ENCODE data around the gene RYR2. TPM values are rescaled to one million over a fixed set of nuclear protein-coding genes. Genes with fewer than 3 reads are reported as not detected.

Gene RYR2
- total RNA-seq, 4 donors from 2014 or later = 0.88 to 8.4 (median 5.5) TPM

DNA sequence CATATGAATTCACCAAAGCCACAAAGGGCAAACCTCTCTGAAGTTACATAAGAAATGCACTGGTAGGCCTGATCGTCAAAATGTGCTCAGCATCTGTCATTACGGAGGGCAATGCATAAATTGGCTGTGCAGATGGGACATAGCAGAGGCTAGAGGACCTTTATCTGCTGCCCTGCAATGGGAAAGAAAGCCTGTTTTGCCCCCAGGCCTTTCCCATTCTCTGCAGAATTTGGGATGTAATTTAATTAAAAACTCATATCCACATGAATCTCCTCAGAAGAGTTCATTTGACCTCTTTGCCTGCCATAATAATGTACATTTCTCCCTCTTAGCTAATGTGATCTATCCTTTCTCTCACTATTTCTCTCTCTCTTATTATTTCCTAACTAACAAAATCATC is 690.7 kb downstream of the RYR2 start:
- Histone ChIP-seq H3K9me3 (no peaks in the 10 kb centered on the region), H3K27ac (no peak overlapping the region), H3K4me3 (no peak overlapping the region), H3K27me3 (peaks cover 0 to 3% of the 10 kb centered on the region in 2 donors), H3K36me3 (no peaks in the 10 kb centered on the region), H3K4me1 (no peaks in the 10 kb centered on the region)
- no peak for DNase-seq
- no peak for TF ChIP-seq POLR2A (IDR thresholded peaks at IDR 0.05)
- no peak for TF ChIP-seq CTCF (IDR thresholded peaks at IDR 0.05)
- intact Hi-C loops (cut with DNase I; ENCODE audit: low total_unique reads) = no loop called here

GRCh38 chr1:237736372-237737029 is 694.5 kb downstream of the RYR2 start:
- no peaks in the 10 kb centered on the region for H3K27me3 ChIP-seq
- no peaks in the 10 kb centered on the region for H3K9me3 ChIP-seq
- TF ChIP-seq CTCF (IDR thresholded peaks at IDR 0.05) (no peak), POLR2A (IDR thresholded peaks at IDR 0.05) (no peak)
- H3K4me3 ChIP-seq = no peak overlapping the region
- no peak for DNase-seq
- no peaks in the 10 kb centered on the region for H3K36me3 ChIP-seq
- H3K27ac ChIP-seq = no peak overlapping the region
- no peaks in the 10 kb centered on the region for H3K4me1 ChIP-seq
- intact Hi-C loops (cut with DNase I; ENCODE audit: low total_unique reads) = no loop called here

DNA sequence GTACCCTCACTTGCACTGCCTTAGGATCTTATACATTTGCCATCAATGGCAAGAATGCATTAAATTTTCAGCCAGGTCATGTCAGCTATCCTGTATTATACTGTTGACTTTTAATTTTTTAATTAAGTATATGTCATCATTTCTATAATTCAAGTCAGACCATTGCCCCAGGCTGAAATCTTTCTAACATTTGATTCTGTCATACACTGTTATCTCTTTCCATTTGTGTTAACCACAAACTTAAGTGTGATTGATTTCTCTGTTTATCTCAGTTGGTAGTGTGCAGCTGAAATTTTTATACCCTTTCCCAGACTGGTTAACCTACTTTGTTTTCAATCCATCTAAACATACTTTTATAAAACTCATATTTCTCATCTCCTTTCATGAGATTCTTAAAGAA is 695.5 kb downstream of the RYR2 start:
- Histone ChIP-seq H3K27ac (no peak overlapping the region), H3K9me3 (no peaks in the 10 kb centered on the region), H3K4me3 (no peak overlapping the region), H3K4me1 (no peaks in the 10 kb centered on the region), H3K27me3 (no peaks in the 10 kb centered on the region), H3K36me3 (no peaks in the 10 kb centered on the region)
- no peak for DNase-seq
- TF ChIP-seq POLR2A (IDR thresholded peaks at IDR 0.05) (no peak), CTCF (IDR thresholded peaks at IDR 0.05) (no peak)
- intact Hi-C loops (cut with DNase I; ENCODE audit: low total_unique reads) = no loop called here

DNA sequence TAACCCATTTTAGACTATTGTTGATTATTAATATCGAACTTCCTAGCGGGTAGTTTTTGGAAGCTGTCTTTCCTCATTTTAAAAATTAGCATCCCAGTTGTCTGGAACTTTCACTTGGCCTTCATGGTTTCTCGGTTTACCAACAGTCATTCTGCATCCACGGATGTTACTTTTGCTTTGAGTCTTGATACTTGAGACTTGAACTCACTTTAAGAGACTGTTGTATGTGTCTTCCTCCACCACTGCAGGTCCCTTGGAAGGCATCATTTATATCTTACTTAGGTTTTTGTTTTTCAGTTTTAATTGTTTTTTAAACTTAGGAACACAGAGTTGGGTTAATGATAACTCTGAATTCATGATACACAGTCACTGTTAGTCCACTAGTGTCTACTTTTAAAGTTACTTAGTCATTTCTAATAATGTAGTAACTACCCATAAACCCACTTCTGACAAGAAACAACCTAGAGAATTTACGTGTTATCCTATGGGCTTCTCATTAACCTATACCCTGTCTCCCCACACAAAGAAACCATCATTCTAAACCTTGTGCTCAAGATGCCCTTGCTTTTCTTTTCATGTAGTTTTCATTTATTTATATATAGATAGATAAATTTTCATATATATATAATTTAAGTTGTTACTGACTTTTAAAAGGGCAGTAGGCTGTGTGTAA is 696.1 kb downstream of the RYR2 start:
- no peaks in the 10 kb centered on the region for H3K4me1 ChIP-seq
- intact Hi-C loops (cut with DNase I; ENCODE audit: low total_unique reads) = no loop called here
- H3K27ac ChIP-seq = no peak overlapping the region
- no peak overlapping the region for H3K4me3 ChIP-seq
- no peaks in the 10 kb centered on the region for H3K36me3 ChIP-seq
- no peak for DNase-seq
- TF ChIP-seq POLR2A (IDR thresholded peaks at IDR 0.05) (no peak), CTCF (IDR thresholded peaks at IDR 0.05) (no peak)
- H3K9me3 ChIP-seq = no peaks in the 10 kb centered on the region
- H3K27me3 ChIP-seq = no peaks in the 10 kb centered on the region

DNA sequence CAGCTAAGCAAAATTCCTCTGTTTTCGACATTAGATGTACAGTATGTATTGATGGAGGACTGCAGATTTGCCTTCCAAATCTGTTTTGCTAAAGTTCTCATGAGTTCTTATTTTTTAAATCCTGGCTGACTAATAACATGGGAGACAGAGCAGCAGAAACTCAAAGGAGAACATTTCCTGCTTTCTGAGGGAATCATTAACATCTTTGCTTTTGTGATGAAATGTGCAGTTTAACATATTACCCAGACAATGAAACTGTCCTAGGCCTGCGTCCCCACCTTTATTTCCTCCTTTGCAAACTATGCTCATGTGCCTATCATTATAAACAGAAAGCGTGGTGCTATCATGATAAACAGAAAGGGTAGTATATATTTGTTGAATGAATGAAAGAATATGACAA is 698.9 kb downstream of the RYR2 start:
- Histone ChIP-seq H3K27me3 (no peaks in the 10 kb centered on the region), H3K27ac (no peak overlapping the region), H3K36me3 (no peaks in the 10 kb centered on the region), H3K4me1 (no peaks in the 10 kb centered on the region), H3K9me3 (no peaks in the 10 kb centered on the region), H3K4me3 (no peak overlapping the region)
- no peak for TF ChIP-seq CTCF (IDR thresholded peaks at IDR 0.05)
- no peak for TF ChIP-seq POLR2A (IDR thresholded peaks at IDR 0.05)
- DNase-seq = no peak
- intact Hi-C loops (cut with DNase I; ENCODE audit: low total_unique reads) = no loop called here
